ENCODE measurements around the gene EXOG.

Gene EXOG

DNA sequence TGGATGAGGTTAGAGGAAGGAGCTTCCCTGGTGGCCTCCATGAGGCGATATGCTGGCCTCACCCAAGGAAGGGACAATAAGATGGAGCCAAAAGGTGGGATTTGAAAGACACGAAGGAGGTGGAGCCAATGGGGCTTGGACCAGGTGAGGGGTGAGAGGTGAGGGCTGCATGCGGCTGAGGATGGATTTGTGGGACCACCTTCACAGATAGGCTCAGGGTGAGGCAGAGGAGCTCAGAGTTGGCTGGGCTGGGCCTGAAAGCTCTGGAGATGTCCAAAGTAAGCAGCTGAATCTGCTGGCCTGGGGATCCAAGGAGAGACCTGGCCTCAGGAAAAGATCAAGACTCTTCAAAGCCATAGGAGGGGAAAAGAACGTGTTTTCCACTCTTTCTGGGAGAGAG, 49.8 kb downstream of the EXOG start:
- no peak for DNase-seq (ENCODE audit: low spot score)

DNA sequence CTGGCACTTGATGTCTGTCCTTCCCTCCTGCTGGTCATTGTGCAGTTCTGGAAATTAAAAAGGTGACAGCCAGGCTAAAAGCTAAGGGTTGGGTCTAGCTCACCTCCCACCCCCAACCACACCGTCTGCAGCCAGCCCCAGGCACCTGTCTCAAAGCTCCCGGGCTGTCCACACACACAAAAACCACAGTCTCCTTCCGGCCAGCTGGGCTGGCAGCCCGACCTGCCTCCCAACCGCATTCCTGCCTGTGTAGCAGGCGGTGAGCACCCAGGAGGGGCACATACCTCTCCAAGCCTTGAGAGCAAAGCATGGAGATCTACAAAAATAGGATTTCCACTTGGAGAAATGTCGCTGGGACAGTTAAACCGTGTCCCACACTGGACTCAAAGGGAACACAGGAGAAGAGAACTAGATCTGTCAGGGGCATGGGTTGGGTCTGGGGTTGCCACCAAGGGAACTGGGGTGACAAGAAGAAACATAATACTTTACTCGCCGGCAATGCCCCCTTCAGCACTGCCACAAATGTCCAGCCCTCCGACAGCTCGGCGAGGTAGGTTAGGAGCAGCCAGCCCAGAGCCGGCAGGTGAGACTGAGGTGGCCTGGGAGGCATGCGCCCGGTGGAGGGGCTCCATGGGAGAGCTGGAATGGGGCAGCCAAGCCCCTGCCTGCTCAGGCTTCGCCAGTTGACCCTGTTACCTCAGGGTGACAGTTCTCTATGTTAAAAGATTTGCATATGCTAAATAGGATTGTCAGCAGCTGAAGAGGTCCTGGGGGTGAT, 52.2 kb downstream of the EXOG start:
- DNase-seq (ENCODE audit: low spot score): no peak

DNA sequence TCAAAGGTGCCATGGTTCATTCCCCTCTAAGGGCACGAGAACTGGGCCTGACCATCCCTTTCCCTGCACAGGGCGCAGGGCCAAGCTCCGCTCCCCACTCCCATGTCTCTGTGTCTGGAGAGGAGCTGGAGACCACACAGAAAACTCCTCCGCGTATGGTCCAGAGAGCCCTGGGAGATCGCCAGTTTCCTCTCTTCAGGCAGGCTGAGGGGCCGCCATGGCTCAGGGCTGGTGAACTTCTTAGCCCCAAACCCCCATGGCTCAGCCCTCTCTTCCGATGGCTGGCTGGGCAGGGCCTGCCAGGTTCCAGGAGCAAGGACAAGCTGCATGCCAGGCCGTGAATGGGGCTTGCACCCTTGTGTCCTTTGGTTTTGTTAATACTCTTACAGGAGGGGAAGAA, 52.9 kb downstream of the EXOG start:
- no peak for DNase-seq (ENCODE audit: low spot score)

- DNase-seq (ENCODE audit: low spot score): no peak
Observed at GRCh38 chr3:38549486-38549885, 53.3 kb downstream of the EXOG start.

- no peak for DNase-seq (ENCODE audit: low spot score)
Observed at GRCh38 chr3:38549957-38550840, 54.1 kb downstream of the EXOG start.

GRCh38 chr3:38551026-38551832, 55.1 kb downstream of the EXOG start:
- no peak for DNase-seq (ENCODE audit: low spot score)

GRCh38 chr3:38552364-38552763, 56.2 kb downstream of the EXOG start:
- no peak for DNase-seq (ENCODE audit: low spot score)

GRCh38 chr3:38553071-38553470, 56.9 kb downstream of the EXOG start:
- DNase-seq (ENCODE audit: low spot score): no peak

- no peak for DNase-seq (ENCODE audit: low spot score)
Observed at GRCh38 chr3:38554127-38554827, 58.1 kb downstream of the EXOG start.

- no peak for DNase-seq (ENCODE audit: low spot score)
Observed at GRCh38 chr3:38555149-38555840, 59.2 kb downstream of the EXOG start.

GRCh38 chr3:38555926-38556325, 59.8 kb downstream of the EXOG start:
- DNase-seq (ENCODE audit: low spot score): no peak

- no peak for DNase-seq (ENCODE audit: low spot score)
Observed at GRCh38 chr3:38556640-38557358, 60.7 kb downstream of the EXOG start.

DNA sequence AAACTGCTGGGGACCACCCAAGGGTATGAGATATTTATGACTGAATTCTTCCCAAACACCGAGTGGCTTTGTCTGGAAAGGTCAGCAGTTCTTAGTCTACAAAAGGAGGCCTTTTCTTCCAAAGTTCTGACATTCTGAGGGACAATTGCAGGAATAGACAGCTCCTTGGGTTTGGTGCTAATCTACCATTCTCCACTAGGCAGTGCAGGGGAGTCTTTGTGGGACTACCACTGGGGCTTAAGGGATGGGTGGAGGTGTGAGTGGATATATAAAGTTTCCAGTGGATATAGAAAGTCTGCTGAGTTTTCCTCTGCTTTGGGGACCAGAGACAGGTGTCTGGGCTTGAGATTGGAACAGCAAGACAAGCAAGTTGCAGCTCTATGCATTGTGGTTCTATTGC, 62.7 kb downstream of the EXOG start:
- DNase-seq (ENCODE audit: low spot score): no peak

- no peak for DNase-seq (ENCODE audit: low spot score)
Observed at GRCh38 chr3:38560284-38560683, 64.1 kb downstream of the EXOG start.

DNA sequence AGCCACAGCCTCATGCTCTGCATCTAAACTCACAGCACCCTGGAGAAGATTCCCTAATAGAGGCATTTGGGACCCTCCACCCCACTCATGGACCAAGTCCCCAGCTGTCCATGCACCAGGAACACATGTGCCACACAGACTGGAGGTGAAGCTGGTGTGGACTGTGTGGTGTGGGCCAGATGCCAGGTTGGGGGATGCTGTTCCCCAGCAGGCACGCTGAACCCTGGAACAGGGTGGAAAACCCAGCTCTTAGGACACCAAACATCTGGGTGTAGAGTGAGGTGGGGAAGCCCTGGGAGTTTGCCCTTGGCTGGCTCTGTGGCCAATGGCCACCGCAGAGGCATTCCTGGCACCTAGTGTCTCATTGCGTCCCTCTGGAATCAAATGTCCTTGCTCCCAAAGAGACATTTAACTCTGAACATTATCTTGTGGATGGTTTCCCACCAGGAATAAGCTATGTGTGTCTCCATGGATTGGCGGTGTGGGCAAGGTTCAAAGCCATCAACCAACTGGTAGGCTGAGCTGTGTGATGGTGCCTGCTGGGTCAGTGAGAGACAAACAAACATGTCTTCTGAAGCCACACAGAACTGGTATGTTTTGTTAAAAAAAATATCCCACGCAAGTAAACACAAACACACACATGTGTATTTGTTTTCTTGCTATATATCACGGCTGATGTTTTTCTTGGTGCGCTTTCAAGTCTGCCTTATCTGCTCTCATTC, 65.0 kb downstream of the EXOG start:
- DNase-seq (ENCODE audit: low spot score): no peak

DNA sequence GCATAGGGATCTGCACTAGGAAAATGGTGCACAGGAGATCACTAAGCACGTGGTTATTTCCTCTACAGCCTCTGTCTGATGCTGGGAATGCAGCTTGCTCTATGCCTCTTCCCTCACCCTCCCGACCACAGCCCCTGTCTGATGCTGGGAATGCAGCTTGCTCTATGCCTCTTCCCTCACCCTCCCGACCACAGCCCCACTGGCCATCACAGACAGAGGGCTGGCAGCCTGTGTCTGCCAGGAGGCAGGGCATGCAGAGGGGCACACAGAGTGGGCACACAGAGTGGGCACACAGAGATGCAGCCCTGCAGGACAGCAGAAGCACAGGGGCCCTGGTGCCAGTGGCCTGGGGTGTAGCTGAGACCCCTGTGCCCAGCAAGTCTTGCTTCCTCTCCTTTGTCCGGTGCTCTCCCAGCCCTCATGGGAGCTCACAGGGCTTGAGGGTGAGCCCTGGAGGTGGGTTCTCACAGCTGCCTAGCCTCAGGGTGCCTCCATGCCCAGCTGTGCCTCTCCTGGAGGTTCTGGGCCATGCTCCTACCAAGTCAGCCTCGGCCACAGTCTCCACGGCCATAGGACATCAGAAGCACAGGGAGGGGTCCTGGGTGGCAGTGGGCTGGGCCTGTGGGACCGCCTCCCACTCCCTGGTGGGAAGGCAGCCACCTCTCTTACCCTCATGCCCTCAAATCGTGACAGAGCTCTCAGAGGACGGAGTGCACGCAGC, 65.8 kb downstream of the EXOG start:
- DNase-seq (ENCODE audit: low spot score): no peak

- no peak for DNase-seq (ENCODE audit: low spot score)
Observed at GRCh38 chr3:38562467-38562925, 66.4 kb downstream of the EXOG start.

DNA sequence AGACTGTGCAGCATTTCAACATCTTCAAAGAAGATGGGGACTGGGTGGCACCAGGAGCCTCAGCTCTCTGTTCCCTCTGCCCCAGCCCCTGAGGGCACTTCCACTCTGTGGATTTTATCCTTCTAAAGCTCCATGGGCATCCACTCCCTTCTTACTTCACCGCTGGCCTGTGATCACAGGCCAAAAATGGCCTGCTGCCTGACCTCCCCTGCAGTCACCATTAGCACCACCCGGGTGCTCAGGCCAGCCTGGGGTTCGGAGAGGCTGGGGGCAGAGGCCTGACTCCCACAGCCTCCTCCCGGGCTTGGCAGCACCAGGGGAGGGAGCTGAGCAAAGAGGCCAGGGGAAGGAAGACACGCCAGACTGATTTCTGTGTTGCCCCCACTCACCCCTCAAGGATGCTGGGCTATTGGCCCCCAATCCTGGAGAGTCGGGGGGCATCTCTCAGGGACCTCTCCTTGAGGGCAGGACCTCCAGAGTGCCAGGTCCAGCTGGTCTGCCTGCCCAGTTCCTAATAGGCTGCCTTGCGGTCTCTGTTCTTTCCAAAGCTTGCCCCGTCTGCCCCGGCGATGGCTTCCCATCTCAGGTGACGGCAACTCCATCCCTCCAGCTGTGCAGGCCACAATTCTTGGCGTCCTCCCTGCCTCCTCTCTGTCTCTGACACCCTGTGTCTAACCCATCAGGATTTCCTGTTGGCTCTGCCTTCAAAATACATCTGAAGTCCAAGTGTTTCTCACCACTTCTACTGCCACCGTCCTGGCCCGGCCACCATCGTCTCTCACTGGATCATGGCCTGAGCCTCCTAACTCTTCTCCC, 67.1 kb downstream of the EXOG start:
- no peak for DNase-seq (ENCODE audit: low spot score)

Measured in COLO829 (cell line).